ENCODE results near the gene KRTAP21-3. TPM values are rescaled to one million over a fixed set of nuclear protein-coding genes. Genes with fewer than 3 reads are reported as not detected.

Gene KRTAP21-3
- total RNA-seq, 4 donors from 2014 or later: not detected

GRCh38 chr21:30674312-30674711 is 44.3 kb downstream of the KRTAP21-3 start:
- no peaks in the 10 kb centered on the region for H3K27me3 ChIP-seq
- intact Hi-C loops (cut with DNase I; ENCODE audit: low total_unique reads) (no loop called here), in situ Hi-C loops (cut with MboI; ENCODE audit: low sequenced_read_pairs in 4 of 4) (no loop called here)

GRCh38 chr21:30672985-30673650 is 45.5 kb downstream of the KRTAP21-3 start:
- H3K27ac ChIP-seq: no peak overlapping the region
- ATAC-seq (no peak), DNase-seq (no peak)
- no peaks in the 10 kb centered on the region for H3K36me3 ChIP-seq
- TF ChIP-seq POLR2A (IDR thresholded peaks at IDR 0.05) (no peak), CTCF (IDR thresholded peaks at IDR 0.05 in 4 of 5, conservative IDR thresholded peaks at IDR 0.05 in 1 of 5) (no peak)
- in situ Hi-C loops (cut with MboI; ENCODE audit: low sequenced_read_pairs in 4 of 4) (no loop called here), intact Hi-C loops (cut with DNase I; ENCODE audit: low total_unique reads) (no loop called here)
- no peak overlapping the region for H3K4me3 ChIP-seq
- H3K9me3 ChIP-seq: no peaks in the 10 kb centered on the region
- no peaks in the 10 kb centered on the region for H3K27me3 ChIP-seq
- H3K4me1 ChIP-seq: no peaks in the 10 kb centered on the region

More at GRCh38 chr21:30674312-30674711, 44.3 kb downstream of the KRTAP21-3 start:
- H3K27ac ChIP-seq: no peak overlapping the region
- no peak for DNase-seq
- no peak overlapping the region for H3K4me3 ChIP-seq
- no peaks in the 10 kb centered on the region for H3K4me1 ChIP-seq
- H3K9me3 ChIP-seq: no peaks in the 10 kb centered on the region
- ATAC-seq: no peak
- no peak for TF ChIP-seq CTCF (IDR thresholded peaks at IDR 0.05 in 4 of 5, conservative IDR thresholded peaks at IDR 0.05 in 1 of 5)
- TF ChIP-seq POLR2A (IDR thresholded peaks at IDR 0.05): no peak
- no peaks in the 10 kb centered on the region for H3K36me3 ChIP-seq

GRCh38 chr21:30668776-30669175 is 49.8 kb downstream of the KRTAP21-3 start:
- no peak overlapping the region for H3K27ac ChIP-seq
- ATAC-seq: no peak
- H3K27me3 ChIP-seq: no peaks in the 10 kb centered on the region
- no peaks in the 10 kb centered on the region for H3K9me3 ChIP-seq
- TF ChIP-seq CTCF (IDR thresholded peaks at IDR 0.05 in 4 of 5, conservative IDR thresholded peaks at IDR 0.05 in 1 of 5): no peak
- no peak for TF ChIP-seq POLR2A (IDR thresholded peaks at IDR 0.05)
- no peaks in the 10 kb centered on the region for H3K36me3 ChIP-seq
- H3K4me3 ChIP-seq: no peak overlapping the region
- in situ Hi-C loops (cut with MboI; ENCODE audit: low sequenced_read_pairs in 4 of 4): no loop called here
- no peaks in the 10 kb centered on the region for H3K4me1 ChIP-seq
- DNase-seq: no peak
- intact Hi-C loops (cut with DNase I; ENCODE audit: low total_unique reads): no loop called here

Other genes with a start within 250 kb of the KRTAP21-3 start
- not detected for gene KRTAP19-1, start 238.4 kb downstream of the KRTAP21-3 start, total RNA-seq
- not detected for gene KRTAP19-2, start 231.3 kb downstream of the KRTAP21-3 start, total RNA-seq
- 10 to 100 TPM in 1 of 4 donors, 1 to 10 TPM in 2, not detected in 1; 1.0 to 12.9 (median 5.0) TPM for gene KRTAP19-3, start 226.8 kb downstream of the KRTAP21-3 start, total RNA-seq
- not detected for gene KRTAP19-4, start 221.6 kb downstream of the KRTAP21-3 start, total RNA-seq
- not detected for gene KRTAP19-5, start 216.6 kb downstream of the KRTAP21-3 start, total RNA-seq
- not detected for gene KRTAP19-6, start 176.9 kb downstream of the KRTAP21-3 start, total RNA-seq
- not detected for gene KRTAP19-7, start 157.5 kb downstream of the KRTAP21-3 start, total RNA-seq
- not detected for gene KRTAP22-2, start 128.4 kb downstream of the KRTAP21-3 start, total RNA-seq
- gene KRTAP6-3, start 126.3 kb downstream of the KRTAP21-3 start, total RNA-seq: not detected
- gene KRTAP6-2, start 119.9 kb downstream of the KRTAP21-3 start, total RNA-seq: not detected
- gene KRTAP22-1, start 117.7 kb downstream of the KRTAP21-3 start, total RNA-seq: not detected
- gene KRTAP6-1, start 104.8 kb downstream of the KRTAP21-3 start, total RNA-seq: not detected
- not detected for gene KRTAP20-1, start 102.4 kb downstream of the KRTAP21-3 start, total RNA-seq
- gene KRTAP20-4, start 98.2 kb downstream of the KRTAP21-3 start, total RNA-seq: not detected
- gene KRTAP20-2, start 83.6 kb downstream of the KRTAP21-3 start, total RNA-seq: not detected
- not detected for gene KRTAP20-3, start 75.9 kb downstream of the KRTAP21-3 start, total RNA-seq
- gene KRTAP21-2, start 28.5 kb upstream of the KRTAP21-3 start, total RNA-seq: not detected
- not detected for gene KRTAP21-1, start 36.7 kb upstream of the KRTAP21-3 start, total RNA-seq
- not detected for gene KRTAP8-1, start 94.5 kb upstream of the KRTAP21-3 start, total RNA-seq
- gene KRTAP7-1, start 111.0 kb upstream of the KRTAP21-3 start, total RNA-seq: not detected
- not detected for gene KRTAP11-1, start 162.8 kb upstream of the KRTAP21-3 start, total RNA-seq